IgD-negative memory B cell (primary cell): ENCODE results near the gene ABHD16B. TPM values are rescaled to one million over a fixed set of nuclear protein-coding genes. Genes with fewer than 3 reads are reported as not detected.
A peak's percentile ranks its signal among the peaks of the same experiment; 100 is the strongest.
"Not testable (repeated sequence)": the region's sequence is repeated elsewhere in the genome, so short reads cannot be mapped to it uniquely, and the experiment has no call there.

Source experiments
- H3K27ac Mint-ChIP-seq, 3 donors: one replicate each; pipeline ENCODE4 v1.8.0; 2020 to 2022; ENCODE audit warnings: mild to moderate bottlenecking in 3 of 3, mixed read lengths in 3 of 3, moderate library complexity in 1 of 3
- H3K27me3 Mint-ChIP-seq: one replicate; pipeline ENCODE4 v1.8.0; 2021; ENCODE audit warnings: mixed read lengths
- H3K36me3 Mint-ChIP-seq: one replicate; pipeline ENCODE4 v1.8.0; 2020; ENCODE audit warnings: mild to moderate bottlenecking, mixed read lengths
- H3K4me1 Mint-ChIP-seq, 3 donors: one replicate each; pipeline ENCODE4 v1.8.0; 2020 to 2022; ENCODE audit warnings: mixed read lengths in 3 of 3, mild to moderate bottlenecking in 1 of 3
- H3K4me3 Mint-ChIP-seq, 4 donors: one replicate each; pipeline ENCODE4 v1.8.0; 2020 to 2022; ENCODE audit warnings: mild to moderate bottlenecking in 4 of 4, mixed read lengths in 4 of 4, moderate library complexity in 3 of 4
- H3K9me3 Mint-ChIP-seq, 3 donors: one replicate each; pipeline ENCODE4 v1.8.0; 2020 to 2021; ENCODE audit warnings: mixed read lengths in 3 of 3, mild to moderate bottlenecking in 1 of 3
- polyA plus RNA-seq: library from polyadenylated mRNA; unstranded; fragments of 300-500 nt; fragmentation: Illumina TruSeq; gene quantifications from one replicate; pipeline ENCODE4 v1.2.3, GENCODE V29; 2021

Gene ABHD16B
- polyA plus RNA-seq, 1 donor from 2014 or later: 0.19 TPM

DNA sequence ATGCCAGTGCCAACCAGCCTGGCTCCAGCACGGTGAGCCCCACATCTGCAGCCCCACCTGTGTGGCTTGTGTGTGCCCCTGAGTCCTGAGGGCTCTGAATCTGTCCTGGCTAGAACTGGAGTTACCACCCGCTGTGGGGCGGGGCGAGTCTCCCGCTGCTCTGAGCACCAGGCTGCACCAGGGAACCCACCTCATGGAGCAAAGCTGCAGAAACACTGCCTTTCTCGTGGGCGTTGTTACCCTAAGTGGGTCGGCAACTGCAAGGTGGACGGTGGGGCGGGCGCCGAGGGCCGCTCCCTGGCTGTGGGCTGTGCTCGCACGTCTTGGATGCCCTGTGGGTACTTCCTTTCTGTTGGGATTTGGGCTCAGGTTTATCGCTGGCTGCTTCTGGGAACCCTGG lies 17.5 kb upstream of the ABHD16B start:
- Mint-ChIP-seq H3K36me3 (no peaks in the 10 kb centered on the region), H3K4me3 (no peak overlapping the region), H3K27me3 (peaks cover 35% of the 10 kb centered on the region), H3K27ac (no peak overlapping the region), H3K4me1 (peaks cover 4 to 12% (median 9%) of the 10 kb centered on the region in 3 donors), H3K9me3 (no peaks in the 10 kb centered on the region)

DNA sequence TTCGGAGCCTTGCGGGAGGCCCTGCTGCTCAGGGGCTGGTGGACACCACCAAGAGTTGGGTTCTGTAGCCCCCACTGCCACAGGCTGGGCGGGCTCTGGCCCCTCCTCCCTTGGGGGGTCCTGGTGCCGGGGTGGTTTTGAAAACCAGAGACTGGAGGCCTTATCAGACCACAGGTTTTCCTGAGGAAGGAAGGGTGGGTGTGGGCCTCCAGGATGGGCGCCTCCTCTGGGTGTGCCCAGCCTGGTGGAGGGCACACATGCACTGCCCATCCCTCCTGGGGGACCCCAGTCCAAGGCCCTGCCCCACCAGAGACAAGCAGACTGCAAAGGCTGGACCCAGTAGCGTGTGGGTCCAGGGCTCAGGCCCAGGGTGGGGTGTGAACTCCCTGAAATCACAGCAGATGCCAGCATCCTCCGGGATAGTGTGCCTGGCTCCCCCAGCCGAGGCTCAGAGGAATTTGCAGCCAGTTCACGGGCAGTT lies 16.7 kb upstream of the ABHD16B start:
- Mint-ChIP-seq H3K27me3 (peaks cover 35% of the 10 kb centered on the region), H3K36me3 (no peaks in the 10 kb centered on the region), H3K27ac (no peak overlapping the region), H3K4me3 (no peak overlapping the region), H3K9me3 (no peaks in the 10 kb centered on the region), H3K4me1 (peaks cover 4 to 12% (median 9%) of the 10 kb centered on the region in 3 donors)

DNA sequence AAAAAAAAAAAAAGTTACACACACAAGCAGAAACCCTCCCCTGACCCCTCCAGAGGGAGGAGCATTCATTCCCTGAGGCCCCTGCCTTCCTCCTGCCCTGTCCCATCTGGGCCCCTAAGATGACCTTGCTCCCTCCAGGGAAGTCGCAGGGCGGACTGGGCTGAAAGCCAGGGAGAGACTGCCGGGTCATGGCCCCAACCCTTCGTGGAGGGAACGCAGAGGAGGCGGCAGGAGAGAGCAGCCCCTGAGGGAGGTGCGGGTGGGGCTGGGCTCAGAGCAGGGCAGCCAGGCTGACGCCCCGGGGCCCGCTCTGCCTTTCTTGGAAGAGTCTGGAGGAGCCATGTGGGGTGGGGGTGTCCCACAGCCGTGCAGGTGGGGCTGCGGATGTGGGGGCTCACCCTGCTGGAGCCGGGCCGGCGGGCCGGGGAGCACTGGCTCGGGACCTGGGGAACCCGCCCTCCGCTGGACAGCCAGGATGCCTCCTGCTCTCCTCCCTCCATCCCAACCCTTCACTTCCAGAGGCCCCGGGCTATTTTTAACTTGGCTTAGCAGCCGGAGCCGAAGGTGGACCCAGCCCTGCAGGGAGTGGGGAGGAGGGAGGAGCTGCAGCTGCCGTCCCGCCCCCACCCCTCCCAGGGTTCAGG lies 15.0 kb upstream of the ABHD16B start:
- Mint-ChIP-seq H3K27me3 (peaks cover 43% of the 10 kb centered on the region), H3K27ac (peak overlapping the region in 1 of 3 donors; percentile 31), H3K9me3 (no peaks in the 10 kb centered on the region), H3K4me3 (peak overlapping the region in 1 of 4 donors; percentile 43), H3K4me1 (peaks cover 7 to 12% (median 11%) of the 10 kb centered on the region in 3 donors), H3K36me3 (peaks cover 2% of the 10 kb centered on the region)

DNA sequence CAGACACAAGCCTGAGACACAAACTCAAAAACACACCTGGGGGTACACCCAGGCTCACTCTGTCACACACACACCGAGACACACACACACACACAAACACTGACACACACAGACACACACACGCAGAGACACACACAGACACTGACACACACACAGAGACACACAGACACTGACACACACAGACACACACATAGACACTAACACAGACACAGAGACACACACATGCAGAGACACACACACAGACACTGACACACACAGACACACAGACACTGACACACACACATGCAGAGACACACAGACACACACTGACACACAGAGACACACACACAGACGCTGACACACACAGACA lies 14.4 kb upstream of the ABHD16B start:
- peaks cover 7 to 11% (median 11%) of the 10 kb centered on the region in 3 donors for H3K4me1 Mint-ChIP-seq
- H3K4me3 Mint-ChIP-seq: no peak overlapping the region
- H3K36me3 Mint-ChIP-seq: peaks cover 2% of the 10 kb centered on the region
- H3K27me3 Mint-ChIP-seq: peaks cover 47% of the 10 kb centered on the region
- H3K9me3 Mint-ChIP-seq: no peaks in the 10 kb centered on the region
- no peak overlapping the region for H3K27ac Mint-ChIP-seq

DNA sequence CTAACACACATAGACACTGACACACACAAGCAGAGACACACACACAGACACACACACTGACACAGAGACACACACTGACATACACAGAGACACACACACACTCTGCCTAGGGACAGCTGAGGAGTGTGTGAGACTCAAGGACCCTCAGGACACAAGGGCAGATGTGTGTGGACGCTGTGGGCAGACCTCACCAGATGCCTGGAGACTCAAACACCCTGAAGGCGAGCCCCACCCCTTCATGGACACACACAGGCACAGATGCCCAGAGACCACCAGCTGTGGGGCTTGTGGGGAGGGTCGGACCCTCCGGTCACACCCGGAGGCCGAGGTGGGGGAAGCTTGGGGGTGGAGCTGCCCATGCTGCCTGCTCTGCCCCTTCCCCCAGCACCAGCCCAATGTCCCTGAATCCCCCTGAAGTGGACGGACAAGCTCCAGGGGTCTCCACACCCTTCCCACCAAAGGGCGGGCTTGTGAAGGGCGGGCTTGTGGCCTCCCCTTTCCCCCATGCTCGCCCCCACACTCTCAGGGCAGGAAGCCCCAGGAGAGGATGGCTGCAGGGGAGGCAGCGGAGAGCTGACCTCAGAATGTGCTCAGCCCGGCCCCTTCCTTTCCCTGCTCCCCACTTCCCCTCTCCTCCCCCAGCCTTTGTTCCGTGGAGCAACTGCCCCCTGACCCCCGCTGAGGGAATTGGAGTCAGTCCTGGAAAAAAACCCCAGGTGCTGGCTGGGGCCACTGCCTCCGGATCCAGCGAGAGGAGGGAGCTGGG lies 13.9 kb upstream of the ABHD16B start:
- Mint-ChIP-seq H3K9me3 (no peaks in the 10 kb centered on the region), H3K36me3 (peaks cover 2% of the 10 kb centered on the region), H3K4me1 (peaks cover 4 to 7% (median 6%) of the 10 kb centered on the region in 3 donors), H3K4me3 (no peak overlapping the region), H3K27me3 (peaks cover 46% of the 10 kb centered on the region), H3K27ac (no peak overlapping the region)

DNA sequence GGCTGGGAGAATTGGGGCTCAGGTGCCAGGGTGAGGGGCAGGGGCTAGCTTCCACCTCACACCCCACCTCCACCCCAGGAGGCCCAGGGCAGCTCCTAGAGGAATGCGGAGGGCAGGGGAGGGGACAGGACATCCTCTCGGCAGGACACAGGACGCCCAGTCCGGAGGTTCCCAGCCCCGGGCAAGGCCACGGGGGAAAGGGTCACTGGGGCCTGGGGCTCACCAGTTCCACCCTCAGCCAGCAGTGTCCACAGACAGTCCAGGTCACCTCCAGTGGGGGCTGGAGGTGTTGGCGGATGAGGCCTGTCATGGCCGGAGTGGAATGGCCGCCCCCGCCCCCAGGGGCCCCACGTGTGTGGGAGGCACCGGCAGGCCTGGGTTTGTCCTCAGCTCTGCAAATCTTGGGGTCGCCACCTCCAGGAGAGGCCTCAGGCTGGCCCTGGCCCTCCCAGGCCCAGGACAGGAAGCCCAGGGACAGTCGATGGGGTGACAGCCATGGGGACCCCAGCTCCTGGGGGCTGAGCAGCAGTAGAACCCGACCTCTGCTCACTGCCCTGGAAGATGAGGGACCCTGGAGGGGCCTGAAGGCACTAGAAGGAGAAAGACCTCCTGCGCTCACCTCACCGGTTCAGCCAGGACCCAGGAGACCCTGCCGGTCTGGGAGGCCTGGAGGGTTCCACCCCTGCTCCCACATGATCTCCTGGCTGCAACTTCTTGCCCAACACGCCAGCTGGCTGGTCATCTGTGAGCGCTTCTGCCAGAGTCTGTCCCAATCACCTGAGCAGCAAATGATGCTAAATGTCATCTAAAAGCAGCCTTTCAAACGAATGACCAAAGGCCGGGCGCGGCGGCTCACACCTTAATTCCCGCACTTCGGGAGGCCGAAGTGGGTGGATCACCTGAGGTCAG lies 13.0 kb upstream of the ABHD16B start:
- Mint-ChIP-seq H3K27ac (no peak overlapping the region), H3K4me3 (no peak overlapping the region), H3K4me1 (peaks cover 4 to 7% (median 5%) of the 10 kb centered on the region in 3 donors), H3K27me3 (peaks cover 43% of the 10 kb centered on the region), H3K9me3 (no peaks in the 10 kb centered on the region), H3K36me3 (peaks cover 2% of the 10 kb centered on the region)

DNA sequence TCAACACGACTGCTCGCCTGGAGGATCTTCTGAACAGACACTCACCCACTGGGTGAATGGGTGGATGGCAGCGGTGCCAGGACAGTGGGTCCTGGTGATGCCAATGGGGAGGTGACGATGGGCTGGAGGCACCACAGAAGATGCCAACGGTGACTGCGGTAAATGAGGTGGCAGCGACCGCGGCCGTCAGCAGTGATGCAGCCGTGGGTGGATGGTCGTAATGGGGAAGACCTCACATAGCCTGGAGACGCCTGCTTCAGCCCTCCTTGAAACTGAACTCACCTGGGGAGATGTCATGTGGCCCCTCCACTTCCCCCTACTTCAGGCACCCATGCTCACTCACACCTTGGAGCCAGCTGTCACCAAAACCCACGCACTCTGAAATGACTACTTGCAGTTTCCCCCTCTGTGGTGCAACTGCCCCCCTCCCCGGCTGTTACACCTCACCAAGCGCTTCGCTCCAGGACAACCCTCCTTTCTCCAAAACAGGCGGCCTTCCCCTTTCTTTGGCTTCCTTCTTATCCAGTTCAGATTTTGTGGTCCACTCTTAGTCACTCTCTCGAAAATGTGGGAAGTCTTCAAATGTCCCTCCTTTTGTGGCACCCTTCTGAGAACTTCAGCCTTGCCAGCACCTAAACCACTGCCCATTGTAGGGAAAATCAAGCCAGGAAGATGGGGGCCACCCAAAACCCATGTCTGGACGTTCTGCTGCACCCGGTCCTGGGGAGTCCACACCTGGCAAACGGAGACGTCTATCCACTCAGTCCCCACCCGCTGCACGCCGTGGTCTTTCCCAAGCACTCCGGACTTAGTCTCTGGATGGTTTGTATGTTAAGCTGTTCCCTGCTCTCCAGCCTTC lies 10.4 kb upstream of the ABHD16B start:
- Mint-ChIP-seq H3K4me3 (peak overlapping the region in 1 of 4 donors; percentile 61), H3K27me3 (peaks cover 24% of the 10 kb centered on the region), H3K9me3 (no peaks in the 10 kb centered on the region), H3K27ac (peak overlapping the region; percentile 33 to 48 (median 44)), H3K4me1 (peaks cover 0 to 7% (median 4%) of the 10 kb centered on the region in 3 donors), H3K36me3 (peaks cover 2% of the 10 kb centered on the region)

DNA sequence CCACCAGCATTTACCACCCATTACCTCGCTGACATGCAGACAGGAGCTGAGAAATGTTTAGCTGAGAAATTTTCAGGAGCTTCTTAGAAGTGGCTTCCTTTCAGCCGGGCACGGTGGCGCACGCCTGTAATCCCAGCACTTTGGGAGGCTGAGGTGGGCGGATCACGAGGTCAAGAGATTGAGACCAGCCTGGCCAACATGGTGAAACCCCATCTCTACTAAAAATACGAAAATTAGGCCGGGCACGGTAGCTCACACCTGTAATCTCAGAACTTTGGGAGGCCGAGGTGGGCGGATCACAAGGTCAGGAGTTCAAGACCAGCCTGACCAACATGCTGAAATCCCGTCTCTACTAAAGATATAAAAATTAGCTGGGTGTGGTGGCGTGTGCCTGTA lies 9.8 kb upstream of the ABHD16B start:
- H3K27ac Mint-ChIP-seq, H3K9me3 Mint-ChIP-seq, H3K4me3 Mint-ChIP-seq, H3K4me1 Mint-ChIP-seq, H3K36me3 Mint-ChIP-seq: not testable (repeated sequence)
- H3K27me3 Mint-ChIP-seq: peaks cover 21% of the 10 kb centered on the region

DNA sequence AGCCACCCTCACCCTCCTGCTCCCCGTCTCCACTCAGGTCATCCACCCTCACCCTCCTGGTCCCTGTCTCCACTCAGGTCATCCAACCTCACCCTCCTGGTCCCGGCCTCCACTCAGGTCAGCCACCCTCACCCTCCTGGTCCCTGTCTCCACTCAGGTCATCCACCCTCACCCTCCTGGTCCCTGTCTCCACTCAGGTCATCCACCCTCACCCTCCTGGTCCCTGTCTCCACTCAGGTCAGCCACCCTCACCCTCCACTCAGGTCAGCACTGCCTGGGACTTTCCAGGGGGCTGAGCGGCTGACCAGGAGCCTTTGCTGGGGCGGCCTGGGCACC lies 7.6 kb upstream of the ABHD16B start:
- H3K27ac Mint-ChIP-seq: not testable (repeated sequence)

DNA sequence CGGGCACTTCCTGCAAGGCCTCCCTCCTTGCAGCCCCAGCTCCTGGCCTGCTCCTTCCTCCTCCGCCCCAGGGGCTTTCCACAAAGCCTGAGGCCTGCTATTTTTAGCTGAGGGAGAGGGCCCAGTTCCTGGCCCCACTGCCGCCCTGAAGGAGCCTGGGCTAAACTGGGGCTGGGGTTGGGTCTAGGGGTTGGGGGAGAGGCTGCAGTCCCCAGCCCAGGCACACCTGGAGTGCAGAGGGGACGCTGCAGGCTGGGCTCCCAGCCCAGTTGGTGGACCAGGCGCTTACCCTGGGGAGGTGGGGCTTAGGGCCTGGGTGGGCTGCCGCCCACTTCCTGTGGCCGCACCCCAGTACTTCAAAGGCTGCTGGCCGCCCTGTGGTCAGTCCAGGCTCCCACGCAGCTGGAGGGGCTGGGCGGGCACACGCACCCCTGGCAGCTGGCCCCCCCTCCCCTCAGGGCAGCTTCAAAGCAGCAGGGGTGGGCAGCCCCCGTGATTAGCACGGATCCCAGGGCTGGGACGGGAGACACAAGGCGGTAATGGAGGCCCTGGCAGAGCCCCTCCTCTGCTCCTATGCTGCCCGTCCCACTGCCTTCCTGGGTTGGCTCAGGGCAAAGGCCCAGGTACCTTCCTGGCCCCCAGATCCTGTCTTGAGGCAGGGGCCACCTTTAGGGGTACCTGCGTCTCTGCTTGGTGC lies 7.1 kb upstream of the ABHD16B start:
- Mint-ChIP-seq H3K4me1 (peaks cover 5 to 21% (median 11%) of the 10 kb centered on the region in 3 donors), H3K4me3 (no peak overlapping the region), H3K27me3 (peaks cover 17% of the 10 kb centered on the region), H3K36me3 (peaks cover 2% of the 10 kb centered on the region), H3K9me3 (no peaks in the 10 kb centered on the region), H3K27ac (no peak overlapping the region)

More for the DNA sequence above, 7.6 kb upstream of the ABHD16B start:
- not testable (repeated sequence) for H3K4me3 Mint-ChIP-seq, H3K9me3 Mint-ChIP-seq, H3K36me3 Mint-ChIP-seq
- Mint-ChIP-seq H3K27me3 (peaks cover 18% of the 10 kb centered on the region), H3K4me1 (peaks cover 5 to 16% (median 9%) of the 10 kb centered on the region in 3 donors)

DNA sequence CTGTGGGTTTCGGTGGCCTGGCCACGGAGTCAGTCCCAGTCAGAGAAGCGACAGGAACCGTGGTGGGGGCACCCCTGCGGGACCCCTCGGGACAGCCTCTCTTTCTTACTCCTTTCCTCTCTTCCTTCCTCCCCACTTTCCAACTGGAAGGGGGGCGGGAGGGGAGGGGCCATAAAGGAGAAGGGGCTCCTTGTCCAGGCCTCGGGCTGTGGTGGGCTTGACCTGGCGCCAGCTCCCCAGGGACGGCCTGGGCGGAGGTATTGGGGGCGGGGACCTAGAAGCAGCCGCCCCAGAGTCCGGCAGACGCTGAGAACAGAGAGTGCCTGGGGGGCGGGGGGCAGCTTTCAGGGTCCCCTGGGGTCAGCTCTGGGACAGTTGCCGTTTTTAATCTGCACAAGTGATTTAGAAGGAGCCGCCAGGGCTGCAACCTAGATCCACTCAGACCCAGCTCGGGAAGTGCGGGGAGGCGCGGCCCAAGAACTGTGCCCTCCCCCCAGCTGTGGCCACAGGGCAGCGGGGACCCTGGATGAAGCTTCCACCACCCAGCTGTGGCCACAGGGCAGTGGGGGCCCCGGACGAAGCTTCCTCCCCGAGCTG lies 6.4 kb upstream of the ABHD16B start:
- H3K27me3 Mint-ChIP-seq: peaks cover 17% of the 10 kb centered on the region
- H3K36me3 Mint-ChIP-seq: peaks cover 2% of the 10 kb centered on the region
- no peak overlapping the region for H3K27ac Mint-ChIP-seq
- H3K4me3 Mint-ChIP-seq: no peak overlapping the region
- no peaks in the 10 kb centered on the region for H3K9me3 Mint-ChIP-seq
- H3K4me1 Mint-ChIP-seq: peaks cover 5 to 21% (median 11%) of the 10 kb centered on the region in 3 donors

DNA sequence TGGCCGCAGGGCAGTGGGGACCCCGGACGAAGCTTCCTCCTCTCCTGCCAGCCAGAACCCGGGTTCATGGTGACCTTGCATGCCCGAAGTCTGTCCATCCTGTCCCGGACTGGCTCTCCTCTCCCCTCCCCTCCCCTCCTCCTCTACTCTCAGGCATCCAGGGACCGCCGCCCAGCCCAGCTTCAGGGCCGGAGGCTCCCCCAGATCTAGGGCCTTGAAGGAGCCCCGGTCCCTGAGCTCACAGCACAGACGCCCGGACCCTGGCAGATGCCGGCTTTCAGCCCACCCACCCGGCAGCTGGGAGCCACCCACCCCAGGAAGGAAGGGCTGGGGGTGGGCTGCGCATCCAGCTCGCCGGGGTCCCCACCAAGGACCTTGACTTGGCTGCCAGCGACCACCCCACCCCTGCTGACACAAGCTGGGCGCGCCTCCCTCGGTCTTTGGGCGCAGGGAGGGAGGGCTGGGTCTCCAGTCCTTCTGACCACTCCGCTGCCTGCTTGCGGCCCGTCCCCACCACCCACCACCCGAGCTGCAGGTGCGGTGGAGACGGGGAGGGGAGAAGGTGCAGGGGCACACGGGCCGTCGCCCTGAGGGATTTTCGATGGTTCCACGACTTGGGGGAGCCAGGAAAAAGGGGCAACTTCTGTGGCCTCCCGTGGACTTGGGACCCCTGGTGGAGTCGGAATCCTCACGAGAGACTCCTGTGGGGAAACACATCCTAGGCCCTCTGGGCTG lies 5.8 kb upstream of the ABHD16B start:
- Mint-ChIP-seq H3K27me3 (peaks cover 15% of the 10 kb centered on the region), H3K36me3 (peaks cover 2% of the 10 kb centered on the region), H3K4me3 (no peak overlapping the region), H3K27ac (no peak overlapping the region), H3K4me1 (peaks cover 5 to 20% (median 9%) of the 10 kb centered on the region in 3 donors), H3K9me3 (no peaks in the 10 kb centered on the region)

DNA sequence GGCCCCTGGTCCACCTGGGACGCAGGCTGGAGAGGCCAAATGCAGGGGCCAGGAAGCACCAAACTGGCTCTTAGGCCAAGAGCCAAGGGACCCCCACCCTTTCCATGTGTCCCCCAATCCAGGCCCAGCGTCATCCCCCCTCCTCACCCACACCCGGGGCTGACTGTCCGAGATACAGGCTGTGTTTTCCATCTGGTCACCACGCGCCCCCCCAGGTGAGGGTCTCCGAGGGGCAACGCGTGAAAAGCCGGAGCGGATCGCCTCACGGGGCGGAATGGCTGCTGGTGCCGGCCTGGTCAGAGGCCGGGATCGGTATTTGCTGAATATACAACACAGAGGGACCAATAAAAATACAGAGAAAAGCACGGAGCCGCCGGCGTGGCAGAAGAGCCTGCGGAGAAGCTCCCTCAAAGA lies 5.2 kb upstream of the ABHD16B start:
- no peaks in the 10 kb centered on the region for H3K9me3 Mint-ChIP-seq
- peaks cover 10% of the 10 kb centered on the region for H3K27me3 Mint-ChIP-seq
- peaks cover 1% of the 10 kb centered on the region for H3K36me3 Mint-ChIP-seq
- peaks cover 5 to 16% (median 7%) of the 10 kb centered on the region in 3 donors for H3K4me1 Mint-ChIP-seq
- H3K4me3 Mint-ChIP-seq: peak overlapping the region in 1 of 4 donors; percentile 5
- no peak overlapping the region for H3K27ac Mint-ChIP-seq
